Endothelial cell of umbilical vein (primary cell): ENCODE measurements around the gene SULT1A3. TPM values are rescaled to one million over a fixed set of nuclear protein-coding genes. Genes with fewer than 3 reads are reported as not detected.

Experiments
- BruUV-seq: library from RNA; stranded (reverse); fragments of 400-500 nt; replicated peaks from 2 replicates; lab custom pipeline; 2021; lab: Mats Ljungman, UMichigan
- CTCF ChIA-PET: fragments of 300-600, 350-600 bp; sonication (Branson Sonifier 250); formaldehyde crosslinking; loops from one replicate; lab custom pipeline; 2021; ENCODE audit warnings: antibody characterized with exemption, inconsistent platforms; lab: Charles Lee
- POLR2A ChIA-PET: fragments of 300-600, 350-600 bp; sonication (Branson Sonifier 250); formaldehyde crosslinking; loops from one replicate; lab custom pipeline; 2021; ENCODE audit warnings: antibody characterized with exemption, inconsistent platforms; lab: Charles Lee
- DNase-seq: peaks from one replicate; pipeline ENCODE4 v3.0.0-alpha.2; 2011; ENCODE audit warnings: low read depth, low spot score
- FAIRE-seq: peaks from 2 replicates; lab custom pipeline; 2011; peaks lifted over from hg19 to GRCh38; lab: Jason Lieb, UNC
- H2AFZ ChIP-seq: 2 replicates; pipeline ENCODE4 v1.6.0; 2012; ENCODE audit warnings: low read depth, low read length, control low read depth, inconsistent platforms
- H3K27ac ChIP-seq: 2 replicates; pipeline ENCODE4 v1.5.1; 2011; ENCODE audit warnings: low read depth, mild to moderate bottlenecking, control low read depth, low read length, moderate library complexity; ENCODE audit not compliant: insufficient read depth
- H3K27me3 ChIP-seq, 2 experiments: 2 replicates each; pipeline versions ENCODE4 v1.6.0 to v1.6.1; 2011; ENCODE audit warnings: low read length in 2 of 2, mixed read lengths in 1 of 2; ENCODE audit not compliant: control insufficient read depth in 2 of 2, insufficient read depth in 2 of 2
- H3K36me3 ChIP-seq, 2 experiments: 2 replicates in 1 of 2; 3 replicates in 1 of 2; pipeline ENCODE4 v1.5.1; 2011; ENCODE audit warnings: low read length in 2 of 2, mild to moderate bottlenecking in 1 of 2, moderate library complexity in 1 of 2; ENCODE audit not compliant: control insufficient read depth in 2 of 2, insufficient read depth in 2 of 2; ENCODE audit errors: extremely low read depth in 1 of 2
- H3K4me1 ChIP-seq: 3 replicates; pipeline ENCODE4 v1.5.1; 2011; ENCODE audit warnings: mild to moderate bottlenecking, low read length; ENCODE audit not compliant: control insufficient read depth, insufficient read depth; ENCODE audit errors: extremely low read depth
- H3K4me2 ChIP-seq: 2 replicates; pipeline ENCODE4 v1.6.1; 2011; ENCODE audit warnings: low read length, control low read depth, mixed read lengths; ENCODE audit not compliant: insufficient read depth
- H3K4me3 ChIP-seq, 3 experiments: fragments of 200-600 bp in 1 of 3; sonication (generic), shearing (Covaris generic) in 1 of 3; replicated peaks in 1 of 3; 2 replicates each; pipeline ENCODE4 v1.5.1; 2011 to 2016; ENCODE audit warnings: control low read depth in 3 of 3, low read length in 3 of 3, mild to moderate bottlenecking in 2 of 3, inconsistent platforms in 1 of 3, low read depth in 1 of 3, moderate library complexity in 1 of 3; ENCODE audit not compliant: insufficient read depth in 1 of 3
- H3K79me2 ChIP-seq: 2 replicates; pipeline ENCODE4 v1.6.0; 2012; ENCODE audit warnings: low read length, inconsistent platforms; ENCODE audit not compliant: control insufficient read depth, insufficient read depth
- H3K9ac ChIP-seq: replicated peaks from 2 replicates; pipeline ENCODE3; 2011; ENCODE audit warnings: low read length, control low read depth; ENCODE audit not compliant: insufficient read depth; ENCODE audit errors: extremely low read depth
- H3K9me1 ChIP-seq: replicated peaks from 3 replicates; pipeline ENCODE4 v1.6.0; 2011; ENCODE audit warnings: mild to moderate bottlenecking, low read length; ENCODE audit not compliant: control insufficient read depth, insufficient read depth; ENCODE audit errors: extremely low read depth
- H3K9me3 ChIP-seq: replicated peaks from 2 replicates; pipeline ENCODE4 v1.5.1; 2012; ENCODE audit warnings: low read length, inconsistent platforms; ENCODE audit not compliant: control insufficient read depth, insufficient read depth
- H4K20me1 ChIP-seq: replicated peaks from 2 replicates; pipeline ENCODE3; 2011; ENCODE audit warnings: mild to moderate bottlenecking, low read length; ENCODE audit not compliant: control insufficient read depth, insufficient read depth; ENCODE audit errors: extremely low read depth
- CTCF ChIP-seq, 2 donors: IDR thresholded peaks; 1 replicate in 1 of 2; 2 replicates in 1 of 2; pipeline ENCODE4 v1.5.1; 2011; ENCODE audit warnings: low read length in 2 of 2, mild to moderate bottlenecking in 2 of 2, moderate library complexity in 2 of 2, control low read depth in 1 of 2, inconsistent platforms in 1 of 2, low read depth in 1 of 2; ENCODE audit not compliant: insufficient read depth in 1 of 2; ENCODE audit errors: extremely low read depth in 1 of 2
- FOS ChIP-seq: IDR thresholded peaks from 2 replicates; pipeline ENCODE4 v1.6.1; 2011; ENCODE audit warnings: mild to moderate bottlenecking, low read length, moderate library complexity, borderline replicate concordance; ENCODE audit not compliant: insufficient read depth
- JUN ChIP-seq: IDR thresholded peaks from 2 replicates; pipeline ENCODE4 v1.6.1; 2011; ENCODE audit warnings: borderline replicate concordance, low read depth; ENCODE audit not compliant: insufficient read length, insufficient read depth
- MAX ChIP-seq: IDR thresholded peaks from 2 replicates; pipeline ENCODE4 v1.6.1; 2011; ENCODE audit not compliant: insufficient read depth, insufficient read length
- POLR2A ChIP-seq: IDR thresholded peaks from 2 replicates; pipeline ENCODE4 v1.6.1; 2012; ENCODE audit warnings: low read depth, mild to moderate bottlenecking, control low read depth, low read length
- POLR2AphosphoS5 ChIP-seq: IDR thresholded peaks from 2 replicates; pipeline ENCODE4 v1.6.1; 2012; ENCODE audit warnings: low read depth, mild to moderate bottlenecking, control low read depth, low read length, moderate library complexity; ENCODE audit not compliant: insufficient read depth
- dilution Hi-C: fragments of 300-500 bp; cut with MboI; formaldehyde crosslinking; loops from one replicate; pipeline ENCODE4 v1.15.0; 2019; ENCODE audit warnings: low sequenced_read_pairs; ENCODE audit not compliant: extremely low pct_ligation_motif_present
- intact Hi-C: fragments of 100-400 bp; cut with micrococcal nuclease; formaldehyde crosslinking; loops from one replicate; pipeline ENCODE4 v1.10.0; 2022
- polyA plus RNA-seq, 4 experiments: library from polyadenylated mRNA; depleted of rRNA in 3 of 4; stranded (reverse) in 3 of 4; unstranded in 1 of 4; fragments of >200 nt; gene quantifications; 2 replicates each; pipeline versions ENCODE4 v1.2.1 to v1.2.3, GENCODE V29; 2011 to 2012; ENCODE audit warnings: missing spikeins in 1 of 4
- total RNA-seq: library from RNA; stranded (reverse); gene quantifications from 2 replicates; pipeline ENCODE4 v1.2.3, GENCODE V29; 2021

The SULT1A3 gene
- total and polyA plus RNA-seq, 2 donors (not counting 3 experiments of a cell fraction or from before 2014, with no cell fraction given): 5.1 to 12.2 TPM

GRCh38 chr16:30186444-30186781, 12.6 kb upstream of the SULT1A3 start:
- Histone ChIP-seq H3K36me3 (no peaks in the 10 kb centered on the region), H3K4me2 (no peak overlapping the region), H3K9ac (no peak overlapping the region), H2AFZ (no peak overlapping the region), H3K27me3 (no peaks in the 10 kb centered on the region), H3K79me2 (no peaks in the 10 kb centered on the region), H3K9me3 (no peaks in the 10 kb centered on the region), H3K4me3 (no peak overlapping the region), H3K9me1 (no peaks in the 10 kb centered on the region), H3K27ac (no peak overlapping the region), H4K20me1 (no peaks in the 10 kb centered on the region), H3K4me1 (peaks cover 5% of the 10 kb centered on the region)
- DNase-seq: no peak
- no peak for TF ChIP-seq POLR2A
- no peak for TF ChIP-seq JUN
- no peak for TF ChIP-seq MAX
- dilution Hi-C loops (no loop called here), intact Hi-C loops (no loop called here)
- no TSS peak for BruUV-seq
- FAIRE-seq: no peak
- CTCF ChIA-PET: no interaction called here
- POLR2A ChIA-PET: no interaction called here

GRCh38 chr16:30186782-30187555, 12.1 kb upstream of the SULT1A3 start:
- POLR2A ChIA-PET: no interaction called here

More at GRCh38 chr16:30186782-30187555, 12.1 kb upstream of the SULT1A3 start:
- Histone ChIP-seq H3K4me2 (no peak overlapping the region), H3K9ac (no peak overlapping the region), H3K4me1 (peaks cover 5% of the 10 kb centered on the region), H2AFZ (no peak overlapping the region), H3K4me3 (no peak overlapping the region), H3K9me1 (no peaks in the 10 kb centered on the region), H4K20me1 (no peaks in the 10 kb centered on the region), H3K27me3 (no peaks in the 10 kb centered on the region), H3K27ac (no peak overlapping the region), H3K9me3 (no peaks in the 10 kb centered on the region), H3K36me3 (no peaks in the 10 kb centered on the region), H3K79me2 (no peaks in the 10 kb centered on the region)
- CTCF ChIA-PET: no interaction called here
- peak; percentile 52 for DNase-seq
- FAIRE-seq: peak; percentile 43
- TF ChIP-seq JUN (no peak), POLR2A (no peak), POLR2AphosphoS5 (peak; percentile 26), CTCF (IDR thresholded peaks at IDR 0.05; ENCODE audit: extremely low read depth in 1 of 2, insufficient read depth in 1 of 2, low read depth in 1 of 2, low read length in 2 of 2) (peak; percentile 74 to 89), FOS (no peak)
- intact Hi-C loops: no loop called here
- dilution Hi-C loops: no loop called here
- BruUV-seq: no TSS peak
